Measurements from ENCODE around the gene ZBTB20.

ZBTB20 gene

GRCh38 chr3:114506591-114507300, 640.3 kb downstream of the ZBTB20 start:
- no peak for DNase-seq

GRCh38 chr3:114504941-114505628, 642.0 kb downstream of the ZBTB20 start:
- no peak for DNase-seq

- no peak for DNase-seq
Observed at GRCh38 chr3:114502204-114502603, 644.9 kb downstream of the ZBTB20 start.

DNA sequence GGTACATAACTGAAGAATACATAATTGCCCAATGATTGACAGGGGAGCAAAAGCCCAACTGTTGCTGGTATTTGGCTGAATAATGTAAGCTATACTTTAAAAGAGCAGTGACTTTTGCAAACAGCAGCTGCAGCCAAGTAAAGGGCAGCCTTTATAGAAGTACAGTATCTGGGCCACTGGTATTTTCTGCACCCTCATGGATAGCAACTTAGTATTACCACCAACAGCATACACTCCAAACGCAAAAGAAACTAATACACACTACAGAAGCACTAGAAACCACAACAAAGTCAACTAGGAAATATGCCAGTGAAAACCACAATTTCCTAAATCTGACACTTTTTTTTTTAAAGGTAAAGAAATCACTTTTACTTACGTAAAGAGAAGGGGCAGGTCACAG, 647.1 kb downstream of the ZBTB20 start:
- DNase-seq = peak in 1 of 2 donors; percentile 38

DNA sequence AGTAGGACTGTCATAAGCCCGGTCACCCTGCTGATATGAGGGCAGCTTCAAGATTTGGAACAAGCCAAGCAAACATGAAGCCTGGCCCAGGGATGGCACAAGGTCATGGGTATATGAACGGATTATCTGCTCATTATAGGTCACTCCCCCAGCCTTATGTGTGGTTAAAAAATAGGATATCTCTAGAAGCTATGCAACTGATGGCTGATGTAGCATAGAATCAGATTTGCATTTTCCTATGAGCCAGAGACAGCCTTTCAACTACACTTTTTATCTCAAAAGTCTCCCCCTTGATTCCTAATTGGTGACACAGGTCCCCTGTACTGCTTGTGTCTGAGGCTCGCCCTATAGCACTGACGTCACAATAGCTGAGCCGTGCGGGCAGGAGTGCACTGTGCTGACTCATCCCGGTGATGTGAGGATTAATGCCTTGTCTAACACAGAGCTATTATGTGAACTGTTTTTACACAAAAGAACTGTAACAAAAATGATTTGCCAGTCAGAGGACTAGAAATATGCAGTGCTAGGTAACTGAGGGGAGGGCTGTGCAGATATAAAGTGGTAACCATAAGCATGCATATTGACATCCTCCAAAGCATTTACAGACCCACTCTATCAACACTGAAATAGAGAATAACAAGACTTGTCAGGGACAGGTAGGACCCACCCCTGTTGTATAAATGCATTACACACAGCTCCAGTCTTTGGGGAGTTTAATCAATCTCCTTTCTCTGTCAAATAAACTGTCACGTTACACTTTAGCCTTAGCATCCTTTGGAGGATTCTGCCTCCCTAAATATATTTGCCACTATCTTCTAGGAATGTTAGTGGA, 648.3 kb downstream of the ZBTB20 start:
- no peak for DNase-seq

DNA sequence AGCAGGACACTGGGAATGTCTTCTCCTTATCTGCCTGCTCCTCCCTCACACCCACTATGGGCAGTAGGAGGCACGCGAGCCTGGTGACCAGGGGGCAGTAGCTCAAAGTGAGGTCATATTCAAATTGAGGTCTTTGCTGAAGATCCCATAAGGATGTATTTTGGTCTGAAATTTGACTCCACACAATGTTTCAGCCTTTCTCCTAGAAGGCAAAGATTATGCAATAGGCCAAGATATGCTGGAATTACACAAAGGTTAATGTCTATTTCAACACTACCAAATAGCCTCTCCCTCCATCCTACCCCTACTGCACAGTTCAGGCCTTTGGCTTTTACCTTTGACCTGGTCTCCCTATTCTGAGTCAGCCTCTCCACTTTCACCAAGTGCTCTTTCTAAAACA, 650.2 kb downstream of the ZBTB20 start:
- DNase-seq = no peak

DNA sequence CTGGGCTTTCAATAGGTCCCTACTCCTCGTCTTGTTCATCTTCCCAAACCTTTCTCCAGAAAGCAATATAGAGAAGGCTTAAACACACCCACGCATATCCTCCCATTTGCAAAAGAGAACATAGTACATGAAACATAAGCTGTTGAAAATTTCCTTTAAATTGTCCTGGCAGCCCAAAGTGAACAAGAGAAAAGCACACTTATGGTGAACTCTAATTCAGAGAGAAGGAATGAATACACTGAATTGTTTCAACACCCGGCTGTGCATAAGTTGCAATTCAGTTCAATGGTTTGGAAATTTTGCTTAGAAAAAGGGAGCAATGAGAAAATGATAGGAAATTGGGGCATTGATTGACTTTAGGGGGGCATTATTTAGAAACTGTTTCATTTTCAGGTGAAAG, 650.6 kb downstream of the ZBTB20 start:
- DNase-seq = no peak

DNA sequence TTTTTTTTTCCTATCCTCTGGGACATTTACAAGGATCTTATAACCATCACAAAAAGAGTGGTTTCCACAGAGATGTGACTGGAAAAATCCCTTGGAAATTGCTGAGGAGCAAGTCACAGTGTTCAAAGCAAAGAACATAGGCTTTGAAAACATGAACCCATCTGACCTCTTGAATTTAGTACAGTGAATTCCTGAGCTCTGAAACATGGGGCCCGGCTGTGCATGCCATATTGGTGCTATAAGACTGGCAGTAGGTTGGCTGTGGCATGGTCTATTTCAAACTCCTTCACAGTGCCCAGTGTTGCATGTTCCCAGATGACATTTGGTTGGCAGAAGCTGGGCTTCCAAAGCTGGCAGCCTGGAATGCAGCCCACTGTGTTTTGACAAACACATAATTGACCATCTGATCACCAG, 651.1 kb downstream of the ZBTB20 start:
- DNase-seq = no peak

- no peak for DNase-seq
Observed at GRCh38 chr3:114494498-114494897, 652.6 kb downstream of the ZBTB20 start.

GRCh38 chr3:114490829-114491228, 656.3 kb downstream of the ZBTB20 start:
- DNase-seq = no peak

- no peak for DNase-seq
Observed at GRCh38 chr3:114487502-114487901, 659.6 kb downstream of the ZBTB20 start.

- DNase-seq = no peak
Observed at GRCh38 chr3:114484919-114485318, 662.2 kb downstream of the ZBTB20 start.

DNA sequence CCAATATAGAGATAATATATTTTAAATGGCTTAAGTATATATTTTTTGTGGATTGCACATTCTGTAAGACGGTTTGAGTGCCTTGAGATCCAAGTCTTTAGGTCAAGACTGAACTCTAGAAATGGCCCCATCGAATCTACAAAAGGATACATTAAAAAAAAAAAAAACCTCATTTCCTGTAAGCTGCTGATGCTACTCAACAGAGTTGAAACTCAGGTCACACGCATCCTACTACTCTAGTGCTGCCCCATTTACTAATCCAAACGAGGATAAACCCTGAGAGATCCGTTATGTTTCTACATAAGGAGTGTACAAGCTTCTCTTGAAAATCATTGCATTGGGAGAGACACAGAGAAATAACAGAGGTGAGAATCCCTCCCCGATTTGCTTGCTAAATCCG, 666.0 kb downstream of the ZBTB20 start:
- no peak for DNase-seq

DNA sequence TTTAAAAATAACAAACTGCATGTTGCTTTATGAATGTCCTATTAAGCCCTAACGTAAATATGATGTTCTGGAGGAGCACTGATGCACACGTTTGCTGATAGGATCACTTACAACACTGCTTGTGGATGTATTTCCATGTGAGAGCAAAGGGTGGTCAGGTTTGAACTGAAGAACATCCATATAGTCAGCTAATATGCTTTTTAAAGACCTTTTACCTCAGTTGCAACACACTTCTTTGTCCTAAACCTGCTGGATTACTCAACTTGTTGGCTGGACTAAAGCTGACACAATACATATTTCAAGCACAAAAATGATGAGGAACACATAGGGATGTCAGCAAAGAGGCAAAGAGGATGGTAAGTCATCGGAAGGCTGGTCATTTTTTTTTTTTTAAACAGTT, 666.6 kb downstream of the ZBTB20 start:
- no peak for DNase-seq

DNA sequence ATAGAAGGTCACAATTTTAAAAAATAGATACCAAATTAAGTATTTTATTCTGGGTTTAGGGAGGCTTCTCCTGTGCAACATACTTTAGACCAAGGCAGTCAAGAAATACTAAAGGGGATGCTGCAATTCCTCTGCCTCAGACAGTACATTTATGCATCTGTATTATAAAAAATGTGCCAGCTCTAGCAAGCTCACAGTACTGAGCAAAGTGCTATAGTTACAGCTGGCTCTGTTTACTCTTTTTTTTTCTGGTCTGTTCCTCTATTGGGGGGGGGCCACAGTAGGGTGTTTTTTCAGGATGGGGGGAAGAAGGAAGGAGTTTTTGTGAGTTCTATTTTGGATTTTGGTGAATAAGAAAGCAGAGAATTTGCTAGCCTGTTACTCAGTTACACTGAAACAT, 668.3 kb downstream of the ZBTB20 start:
- no peak for DNase-seq

DNA sequence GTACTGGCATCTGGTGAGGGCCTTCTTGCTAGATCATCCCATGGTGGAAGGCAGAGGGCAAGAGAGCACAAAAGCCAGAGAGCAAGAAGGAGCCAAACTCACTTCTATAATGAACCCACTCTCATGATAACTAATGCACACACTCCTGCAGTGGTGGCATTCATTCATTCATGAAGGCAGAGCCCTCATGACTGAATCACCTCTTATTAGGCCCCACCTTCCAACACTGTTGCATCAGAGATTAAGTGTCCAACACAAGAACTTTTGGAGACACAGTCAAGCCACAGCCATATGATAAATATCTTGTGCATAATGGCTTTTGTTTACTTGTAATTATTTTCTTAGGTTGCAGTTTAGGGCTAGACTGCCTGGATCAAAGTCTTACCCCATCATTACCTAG, 670.6 kb downstream of the ZBTB20 start:
- DNase-seq = no peak

DNA sequence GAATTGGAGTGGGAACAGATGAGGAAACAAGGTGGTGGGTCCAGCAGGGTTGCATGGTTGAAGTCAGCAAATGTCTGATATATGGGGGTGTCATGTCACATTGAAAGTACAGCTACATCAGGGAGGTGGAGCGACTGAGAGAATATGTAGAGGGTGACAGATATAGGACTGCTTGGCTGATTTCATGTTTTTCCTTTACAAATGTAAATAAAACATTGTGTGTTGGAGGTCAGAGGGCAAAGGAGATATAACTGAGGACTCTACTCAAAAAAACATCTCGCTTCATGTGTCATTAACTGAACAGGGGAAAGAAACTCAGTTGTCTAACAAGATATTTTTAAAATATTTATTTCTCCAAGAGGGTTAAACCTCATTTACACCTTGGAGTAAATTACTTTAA, 675.6 kb downstream of the ZBTB20 start:
- no peak for DNase-seq

- DNase-seq = no peak
Observed at GRCh38 chr3:114469070-114469469, 678.0 kb downstream of the ZBTB20 start.

- DNase-seq = no peak
Observed at GRCh38 chr3:114466816-114467215, 680.3 kb downstream of the ZBTB20 start.

DNA sequence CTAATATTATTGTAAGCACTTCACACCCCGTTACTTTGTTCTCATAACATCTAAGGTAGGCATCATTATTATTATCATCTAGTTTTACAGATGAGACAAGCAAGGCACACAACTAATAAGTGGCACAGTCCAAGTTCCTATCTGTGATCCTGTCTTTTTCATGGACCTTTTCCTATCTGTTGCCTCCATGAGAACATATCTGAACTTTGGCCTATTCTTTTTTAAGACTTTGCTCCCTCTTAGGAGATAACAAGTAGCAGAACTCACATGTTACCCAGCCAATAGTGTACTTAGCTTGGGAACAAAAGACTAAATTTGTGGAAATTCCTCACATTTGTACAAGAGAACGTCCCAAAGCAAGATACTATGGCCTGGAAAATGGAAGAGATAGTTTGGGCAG, 680.8 kb downstream of the ZBTB20 start:
- no peak for DNase-seq

DNA sequence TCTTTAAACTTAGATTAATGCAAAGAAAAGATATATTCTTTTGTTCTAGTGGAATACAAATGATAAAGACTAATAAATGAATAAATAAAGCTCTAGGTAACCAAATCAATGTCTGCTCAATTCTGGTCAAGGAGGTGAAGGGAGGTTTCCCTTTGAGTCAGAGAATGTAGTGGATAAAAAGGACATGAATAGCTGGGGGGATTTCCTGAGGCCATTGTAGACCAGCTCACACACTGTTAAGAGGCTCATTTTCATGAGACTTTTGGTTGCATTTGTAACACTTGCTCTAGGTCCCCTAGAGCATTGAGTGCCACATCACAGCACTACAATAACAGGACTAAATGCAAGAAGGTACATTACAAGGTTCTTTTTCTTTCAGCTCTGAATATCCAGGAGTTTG, 682.5 kb downstream of the ZBTB20 start:
- no peak for DNase-seq

GRCh38 chr3:114462750-114463149, 684.3 kb downstream of the ZBTB20 start:
- DNase-seq = no peak

- DNase-seq = no peak
Observed at GRCh38 chr3:114460459-114460858, 686.6 kb downstream of the ZBTB20 start.

- no peak for DNase-seq
Observed at GRCh38 chr3:114456742-114457141, 690.3 kb downstream of the ZBTB20 start.
